ENCODE data around the gene ABCC8.
A peak's percentile ranks its signal among the peaks of the same experiment; 100 is the strongest.

Gene ABCC8

DNA sequence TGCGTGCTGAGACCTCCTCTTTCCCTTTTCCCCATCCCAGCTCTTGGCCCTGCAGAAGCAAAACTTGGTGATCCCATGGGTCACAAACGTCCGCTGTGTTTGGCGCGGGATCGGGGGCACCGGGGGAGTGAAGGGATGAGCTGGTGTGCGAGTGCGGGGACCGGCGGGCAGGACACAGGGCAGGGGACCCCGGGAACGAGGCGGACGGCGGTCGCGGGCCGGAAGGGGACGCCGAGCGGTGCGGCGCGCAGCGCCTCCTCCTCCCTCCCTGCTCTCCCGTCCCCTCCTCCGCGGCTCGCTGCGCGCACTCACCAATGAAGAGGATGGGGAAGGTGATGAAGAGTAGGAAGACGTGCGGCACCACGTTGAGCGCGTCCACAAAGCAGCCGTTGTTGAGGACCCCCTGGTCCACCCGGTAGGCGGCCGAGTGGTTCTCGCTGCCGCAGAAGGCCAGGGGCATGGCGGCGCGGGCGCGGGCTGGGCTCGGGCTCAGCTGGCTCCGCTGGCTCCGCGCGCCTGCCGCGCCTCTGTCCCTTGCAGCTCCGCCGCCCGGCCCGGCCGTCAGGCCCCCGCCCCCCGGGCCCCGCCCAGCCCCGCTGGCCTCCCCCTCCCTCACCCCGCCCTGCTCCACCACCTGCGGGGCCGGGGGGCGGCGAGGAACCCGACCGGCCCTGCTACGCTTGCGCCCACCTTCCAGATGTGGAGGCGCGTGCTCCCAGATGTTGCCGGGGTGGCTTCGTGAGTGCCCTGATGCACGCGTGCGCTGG is at the start of gene ABCC8:
Gene ABCC8 (minus strand): TSS at position 529 of the 767 bp plus-strand sequence. CDS start 69 bp downstream, at position 460.
- DNase-seq, result peak in 11 of 56 donors; percentile 3 to 59 (median 18)

DNA sequence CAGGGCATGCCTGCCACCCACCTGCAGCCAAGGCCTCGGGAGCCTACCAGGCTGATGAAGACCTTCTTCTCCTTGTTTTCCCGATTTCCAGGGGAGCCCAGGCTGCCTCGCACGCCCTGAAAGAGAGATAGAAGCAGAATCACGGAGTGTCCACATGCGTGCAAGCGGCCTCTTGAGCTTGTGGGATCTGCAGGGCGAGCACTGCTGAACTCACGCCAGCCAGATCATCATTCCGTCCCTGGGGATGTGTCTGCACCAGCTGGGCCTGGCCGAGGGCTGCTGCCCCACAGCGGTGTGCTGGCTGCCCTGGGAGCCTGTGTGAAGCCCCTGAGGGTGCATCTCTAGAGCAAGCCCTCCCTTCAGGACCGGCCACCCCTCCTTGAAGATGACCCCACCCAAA is 49.7 kb upstream of the ABCC8 start:
- DNase-seq, result peak in 3 of 56 donors; percentile 9 to 20 (median 16)

DNA sequence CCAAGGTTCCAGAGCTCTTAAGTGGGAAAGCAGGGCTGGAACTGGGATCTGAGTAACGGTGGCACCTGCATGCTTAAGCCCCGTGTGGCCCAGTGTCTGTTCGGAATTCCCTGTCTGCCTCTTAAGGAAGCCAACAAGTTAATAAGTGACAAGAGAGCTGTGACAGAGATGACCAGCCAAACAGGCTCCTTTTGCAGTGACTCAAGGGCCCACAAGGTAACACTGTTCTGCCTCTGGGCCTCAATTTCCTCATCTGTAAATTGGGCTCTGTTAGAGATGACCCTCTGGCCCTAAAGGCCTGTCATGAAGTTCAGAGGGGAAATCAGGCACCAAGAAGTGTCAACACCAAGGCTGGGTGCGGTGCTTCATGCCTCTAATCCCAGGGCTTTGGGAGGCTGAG is 48.9 kb upstream of the ABCC8 start:
- DNase-seq, result no peak

DNA sequence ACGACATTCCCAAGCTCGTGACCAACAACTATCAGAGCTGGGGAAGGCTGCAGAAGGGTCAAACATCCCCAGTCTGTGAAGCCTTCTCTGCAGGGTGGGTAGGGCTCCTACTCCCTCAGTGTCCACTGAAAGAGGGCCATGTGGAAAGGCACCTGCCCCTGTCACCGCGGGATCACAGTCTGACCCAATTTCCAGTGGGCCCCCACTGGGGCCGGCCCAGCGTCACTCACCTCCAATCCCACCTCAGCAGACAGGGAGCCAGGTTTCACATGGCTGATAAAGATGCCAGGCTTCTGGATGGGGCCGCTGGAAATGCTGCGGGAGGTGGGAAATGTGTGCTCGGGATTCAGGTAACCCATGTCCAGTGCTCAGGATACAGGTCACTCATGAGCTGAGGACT is 47.6 kb upstream of the ABCC8 start:
- DNase-seq, result no peak

DNA sequence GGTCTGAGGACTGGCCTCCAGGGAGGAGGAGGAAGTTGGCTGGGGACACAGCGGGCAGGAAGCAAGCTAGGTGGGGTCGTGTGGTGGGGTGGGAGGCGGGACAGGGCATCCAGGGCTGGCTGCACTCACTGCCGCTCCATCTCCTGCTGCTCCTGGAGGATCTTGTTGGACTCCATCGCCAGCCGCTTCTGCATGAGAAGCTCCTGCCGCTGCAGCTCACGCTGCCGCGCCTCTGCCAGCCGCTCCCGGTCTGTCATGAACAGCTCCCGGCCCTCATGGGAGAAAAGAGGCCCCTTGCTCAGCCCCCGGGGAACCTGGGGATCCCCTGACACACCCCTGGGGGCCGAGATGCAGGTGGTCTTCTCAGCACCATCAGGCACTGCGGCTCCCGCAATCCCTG is 46.0 kb upstream of the ABCC8 start:
- DNase-seq, result no peak

DNA sequence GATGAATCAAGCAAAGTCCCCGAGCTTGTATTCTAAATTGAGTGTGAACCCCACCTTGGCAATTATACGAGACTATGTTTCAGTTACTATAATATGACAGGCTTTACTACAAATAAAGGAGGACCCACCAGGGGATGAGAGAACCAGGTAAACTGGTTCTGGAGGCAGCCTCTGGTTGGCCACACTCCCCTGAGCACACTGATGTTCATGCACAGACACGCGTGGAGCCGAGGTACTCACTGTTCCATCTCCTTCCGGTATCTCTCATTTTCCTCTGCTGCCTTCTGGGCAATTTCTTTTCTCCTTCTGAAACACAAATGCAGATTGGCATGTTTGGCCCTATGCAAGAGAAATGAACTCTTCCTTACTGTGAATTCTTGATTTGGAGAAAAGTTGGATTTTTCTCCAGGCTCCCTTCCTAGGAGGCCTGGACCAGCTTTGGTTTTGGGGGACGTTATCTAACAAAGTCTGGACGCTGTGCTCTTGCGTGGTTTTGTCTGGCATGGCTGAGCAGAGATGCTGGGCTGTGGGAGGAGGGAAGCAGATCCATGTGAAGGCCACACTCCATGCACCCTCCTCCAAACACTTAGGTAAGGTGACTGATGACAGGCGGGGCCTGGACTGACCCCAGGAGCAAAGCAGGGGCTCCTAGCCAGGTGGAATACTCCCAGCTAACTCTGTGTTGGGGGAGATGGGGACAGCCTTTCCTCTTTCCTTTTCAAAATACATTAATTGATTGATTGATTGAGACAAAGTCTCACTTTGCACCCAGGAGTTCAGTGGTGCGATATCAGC is 44.7 kb upstream of the ABCC8 start:
- DNase-seq, result no peak

DNA sequence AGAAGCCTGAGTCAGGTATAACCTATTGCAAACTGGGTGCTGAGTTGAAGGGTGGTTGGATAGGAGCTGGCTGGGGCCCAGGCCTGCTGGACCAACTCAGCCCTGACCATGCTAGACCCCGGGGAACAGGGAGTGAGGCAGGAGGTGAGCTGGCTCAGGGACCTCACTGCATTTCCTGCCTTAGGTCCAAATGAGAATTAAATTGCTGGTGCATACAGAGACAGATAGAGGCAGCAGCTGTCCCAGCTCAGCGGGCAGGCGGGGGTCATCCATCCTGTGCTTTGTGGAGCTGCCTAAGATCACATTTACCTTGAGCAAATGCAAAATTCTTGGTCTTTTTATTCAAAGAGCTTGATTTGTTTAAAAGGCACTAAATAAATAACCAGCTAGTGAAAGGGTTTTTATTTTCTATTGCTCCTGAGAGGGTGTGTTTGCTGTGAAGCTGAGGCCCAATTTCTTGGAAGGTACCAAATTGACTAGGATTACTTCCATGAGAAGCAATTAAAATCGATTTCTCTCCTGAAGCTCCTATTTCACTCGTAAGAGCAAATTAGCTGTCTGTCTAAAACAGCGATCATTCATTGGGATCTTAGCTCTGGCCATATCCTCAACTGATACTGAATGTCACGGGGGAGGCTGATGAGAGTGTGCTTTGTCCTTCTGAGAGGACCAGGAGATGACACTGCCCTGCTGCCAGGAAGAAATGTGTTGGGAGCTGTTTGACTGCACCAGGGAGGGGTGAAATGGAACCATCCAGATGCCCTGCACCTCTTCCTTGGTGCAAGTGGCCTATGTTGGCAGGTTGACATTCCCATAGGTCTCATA is 42.6 kb upstream of the ABCC8 start:
- peak in 20 of 56 donors; percentile 14 to 76 (median 36) for DNase-seq

DNA sequence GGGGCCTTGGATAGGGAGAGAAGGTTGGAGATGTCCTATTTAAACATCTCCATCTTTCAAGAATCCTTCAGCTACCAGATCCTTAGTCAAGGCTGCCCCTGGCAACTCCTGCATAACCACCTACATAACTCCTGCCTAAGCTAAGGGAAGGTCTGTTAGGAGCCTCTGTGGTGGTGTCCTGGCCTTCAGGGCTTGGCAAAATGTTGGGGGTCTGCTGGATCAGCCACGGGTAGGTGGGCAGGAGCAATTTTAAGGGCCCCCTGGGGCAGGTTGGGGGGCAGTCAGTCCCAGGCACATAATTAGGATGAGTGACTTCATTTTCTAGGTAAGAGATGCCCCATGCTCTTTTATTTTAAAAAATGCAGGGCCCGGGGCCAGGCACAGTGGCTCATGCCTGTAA is 41.7 kb upstream of the ABCC8 start:
- no peak for DNase-seq

DNA sequence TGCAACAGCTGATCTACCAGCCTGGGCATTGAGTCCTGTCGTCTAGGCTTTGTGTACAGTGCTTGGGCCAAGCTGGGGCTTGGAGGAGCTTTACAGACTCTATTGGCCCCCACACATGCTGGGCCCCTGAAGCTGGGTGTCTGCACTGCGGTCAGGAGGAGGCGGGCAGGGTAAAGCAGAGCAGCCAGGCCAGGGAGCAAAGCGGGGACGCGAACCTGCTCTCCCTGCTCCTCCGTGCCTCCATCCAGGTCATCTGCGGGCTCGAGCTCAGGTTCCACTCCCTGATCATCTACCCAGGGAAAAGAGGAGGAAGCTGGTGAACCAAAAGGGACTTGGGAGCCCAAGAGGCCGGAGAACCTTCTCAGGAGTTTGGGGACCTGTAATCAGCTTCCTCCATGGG is 40.5 kb upstream of the ABCC8 start:
- peak in 1 of 56 donors; percentile 40 for DNase-seq

DNA sequence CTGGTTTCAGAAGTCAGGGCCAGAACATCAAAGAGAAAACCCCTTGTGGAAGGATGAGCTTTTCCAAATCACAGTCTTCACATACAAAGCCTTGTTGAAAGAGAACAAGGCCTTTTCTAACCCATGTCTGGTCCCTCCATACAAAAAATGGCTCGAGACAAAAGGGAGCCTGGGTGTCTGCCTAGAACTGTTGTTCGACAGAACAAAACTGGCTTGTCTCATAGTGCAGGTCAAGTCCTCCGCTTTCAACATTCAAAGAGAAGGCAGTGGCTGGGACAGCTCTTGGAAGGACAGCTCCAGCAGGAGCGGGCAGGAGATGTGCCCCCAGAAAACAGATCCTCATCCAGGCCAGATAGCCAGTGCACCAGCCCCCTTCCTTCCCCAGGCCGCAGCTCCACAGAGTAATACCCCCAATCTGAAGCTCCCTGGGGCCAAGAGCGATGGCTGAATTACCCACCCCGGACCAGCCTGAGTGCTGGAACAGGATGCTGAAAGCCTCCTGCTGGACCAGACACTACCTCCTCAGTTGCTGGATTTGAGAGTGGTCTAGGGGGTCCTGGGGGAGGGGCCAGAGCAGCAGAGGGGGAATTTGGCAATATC is 40.0 kb upstream of the ABCC8 start:
- peak in 36 of 56 donors; percentile 8 to 84 (median 40) for DNase-seq

DNA sequence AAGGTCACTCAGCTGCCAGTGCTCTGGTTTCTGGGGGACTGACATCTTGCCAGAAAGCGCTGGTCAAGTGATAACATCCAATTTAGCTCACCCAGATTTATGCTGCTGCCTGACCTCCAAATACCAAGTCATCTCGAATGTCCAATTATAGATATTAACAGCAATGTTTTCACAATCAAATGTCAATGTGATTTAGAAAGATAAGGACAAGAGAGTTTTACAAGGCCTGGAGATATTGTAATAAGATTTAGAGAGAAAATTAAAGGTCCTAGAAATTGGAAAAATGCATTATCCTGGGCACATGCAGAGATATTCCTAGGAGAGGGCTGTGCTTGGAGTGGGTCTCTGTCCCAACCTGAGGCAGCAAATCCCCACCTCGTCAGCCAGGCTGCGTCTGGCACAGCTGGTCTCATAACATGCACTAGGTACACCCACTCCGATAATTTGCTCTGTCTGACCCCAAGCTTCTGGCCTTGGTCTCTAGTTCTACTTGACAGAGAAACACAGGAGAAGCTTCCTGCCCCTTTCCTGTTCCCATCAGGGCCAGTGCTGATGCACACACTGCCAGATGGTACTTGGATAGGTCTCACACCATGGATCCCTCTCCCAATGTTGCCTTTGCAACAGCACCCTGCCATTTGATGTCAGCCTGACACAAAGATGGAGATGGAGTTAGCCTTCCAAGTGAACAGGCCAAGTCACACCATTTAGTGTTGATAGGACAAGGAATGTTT is 39.0 kb upstream of the ABCC8 start:
- DNase-seq, result no peak

DNA sequence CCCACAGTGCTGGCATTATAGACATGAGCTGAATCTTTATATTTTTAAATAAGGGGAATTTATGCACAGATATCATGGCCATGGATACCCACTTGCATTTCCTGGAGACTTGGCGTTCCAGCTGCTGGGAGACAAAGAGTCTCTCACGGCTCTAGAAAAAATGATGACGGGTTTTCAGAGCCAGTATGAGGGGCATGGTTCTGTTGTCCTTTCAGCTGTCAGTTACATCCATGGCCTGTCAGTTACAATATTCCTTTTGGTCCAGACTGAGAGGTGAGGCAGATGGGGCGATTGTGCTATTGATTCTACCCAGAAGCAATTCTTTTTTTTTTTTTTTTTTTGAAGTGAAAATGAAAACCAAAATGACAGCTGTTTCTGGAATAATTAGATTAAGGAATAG is 37.8 kb upstream of the ABCC8 start:
- DNase-seq, result no peak

DNA sequence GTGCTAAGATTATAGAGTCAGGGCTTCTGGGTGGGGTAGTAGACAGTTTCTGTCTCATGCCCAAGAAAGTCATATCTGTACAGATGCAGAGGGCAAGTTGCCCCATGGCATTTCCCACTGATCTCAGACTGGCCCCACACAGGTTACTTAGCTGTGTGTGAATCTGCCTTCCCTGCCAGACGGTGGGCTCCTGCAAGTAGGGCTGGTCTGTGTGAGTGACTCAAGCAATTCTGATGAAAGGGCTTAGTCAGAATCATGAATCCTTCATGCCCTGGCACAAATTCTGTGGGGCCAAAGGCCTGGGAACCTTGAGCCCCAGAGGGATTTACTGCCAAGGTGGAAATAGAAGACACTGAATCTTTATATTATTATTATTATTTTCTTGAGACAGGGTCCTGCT is 37.2 kb upstream of the ABCC8 start:
- no peak for DNase-seq

DNA sequence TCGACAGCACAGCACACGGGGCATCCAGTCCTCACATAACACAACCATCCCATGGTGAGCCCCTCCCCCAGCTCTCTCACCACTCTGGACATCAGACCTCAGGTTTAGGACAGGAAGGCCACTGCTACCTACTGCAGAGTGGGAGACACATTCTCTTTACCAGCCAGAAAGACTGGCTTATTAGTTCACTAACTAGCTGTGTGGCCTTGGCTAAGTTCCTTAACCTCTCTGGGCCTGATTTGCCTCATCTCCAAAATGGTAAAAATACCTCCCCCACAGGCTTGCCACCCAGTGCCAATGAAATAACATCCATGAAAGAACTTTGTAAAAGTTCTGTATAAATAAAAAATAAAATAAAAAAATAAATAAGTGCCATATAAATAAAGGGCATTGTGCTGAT is 35.5 kb upstream of the ABCC8 start:
- no peak for DNase-seq

DNA sequence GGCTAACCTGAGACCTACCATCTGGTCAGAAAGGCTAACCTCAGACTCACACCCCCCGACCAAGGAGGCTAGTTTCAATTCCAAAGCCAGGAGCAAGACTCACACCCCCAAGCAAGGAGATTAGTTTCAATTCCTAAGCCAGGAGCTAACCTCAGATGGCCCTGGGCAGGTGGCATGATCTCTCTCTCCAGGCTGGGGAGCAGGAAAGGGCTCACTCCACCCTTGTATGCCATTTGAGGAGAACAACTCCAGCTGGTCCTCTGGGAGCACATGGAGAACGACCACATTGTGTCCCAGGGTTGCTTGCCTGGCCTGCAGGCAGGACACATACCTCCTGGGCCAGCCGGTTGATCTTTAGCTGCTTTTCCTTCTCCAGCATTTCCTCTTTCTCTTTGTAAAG is 34.9 kb upstream of the ABCC8 start:
- no peak for DNase-seq

DNA sequence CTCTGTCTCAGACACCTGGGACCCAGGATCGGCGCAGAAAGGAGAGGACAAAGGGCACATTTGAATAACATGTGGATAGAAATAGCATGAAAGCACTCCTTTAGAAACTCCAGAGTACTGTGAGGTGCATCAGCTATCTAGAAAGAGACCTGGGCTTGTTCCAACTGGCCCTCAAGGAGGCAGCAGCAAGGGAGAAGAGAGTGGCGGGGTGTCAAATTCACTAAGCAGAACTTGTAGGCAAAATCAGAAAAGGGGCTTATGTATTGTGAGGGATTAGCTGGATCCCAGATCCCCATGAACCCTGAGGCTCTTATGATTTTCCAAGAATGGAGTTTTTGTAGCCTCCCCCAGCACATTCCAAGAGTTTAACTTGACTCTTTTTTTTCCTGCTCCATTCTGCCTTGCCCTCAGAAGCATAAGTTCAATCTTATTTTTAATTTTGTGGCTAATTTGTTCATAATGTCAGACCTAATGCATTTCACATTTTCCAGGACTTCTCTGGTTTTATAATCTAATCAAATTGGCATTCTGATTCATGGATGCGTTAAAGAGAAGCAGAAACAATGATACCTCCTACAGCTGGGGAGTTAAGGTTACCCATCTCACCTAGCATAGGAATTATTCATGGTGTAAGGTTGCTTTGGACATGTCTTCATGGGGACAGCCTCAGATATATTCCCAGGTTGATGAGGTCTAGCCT is 34.0 kb upstream of the ABCC8 start:
- no peak for DNase-seq

DNA sequence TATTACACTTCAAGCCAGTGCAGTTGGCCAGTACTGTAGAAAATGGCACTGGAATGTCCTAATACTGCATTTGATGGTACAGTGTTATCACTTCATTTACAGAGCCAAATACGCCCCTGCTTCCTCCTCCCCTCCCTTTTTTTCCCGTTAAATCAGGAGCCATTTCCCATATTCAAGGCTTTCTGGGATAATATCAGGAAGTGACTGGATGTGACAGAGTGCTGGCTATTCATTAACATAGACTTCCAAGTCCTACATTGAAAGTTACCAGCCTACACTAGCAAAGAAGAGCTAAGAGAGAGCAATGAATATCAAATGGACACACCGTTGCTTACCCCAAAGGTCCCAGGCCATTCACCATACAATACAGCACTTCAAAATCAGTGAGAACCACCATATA is 32.1 kb upstream of the ABCC8 start:
- DNase-seq, result no peak

DNA sequence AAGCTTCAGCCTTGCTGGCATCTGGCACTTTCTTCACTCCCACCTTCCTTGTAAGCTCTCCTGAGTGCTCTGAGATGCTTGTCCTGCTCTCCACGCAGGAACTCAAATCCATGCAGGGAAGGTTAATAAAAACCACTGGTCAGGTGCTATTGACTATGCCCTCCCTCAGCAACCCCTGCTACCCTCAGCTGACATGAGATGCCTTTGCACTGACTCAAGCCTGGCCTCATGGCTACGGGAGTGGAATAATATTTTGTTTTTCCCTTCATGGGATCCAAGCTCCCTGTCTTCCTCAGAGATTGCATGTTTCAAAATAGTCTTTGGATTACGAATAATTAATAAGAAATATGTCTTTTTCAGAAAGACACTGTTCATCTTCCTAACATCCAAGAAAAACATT is 31.7 kb upstream of the ABCC8 start:
- no peak for DNase-seq

DNA sequence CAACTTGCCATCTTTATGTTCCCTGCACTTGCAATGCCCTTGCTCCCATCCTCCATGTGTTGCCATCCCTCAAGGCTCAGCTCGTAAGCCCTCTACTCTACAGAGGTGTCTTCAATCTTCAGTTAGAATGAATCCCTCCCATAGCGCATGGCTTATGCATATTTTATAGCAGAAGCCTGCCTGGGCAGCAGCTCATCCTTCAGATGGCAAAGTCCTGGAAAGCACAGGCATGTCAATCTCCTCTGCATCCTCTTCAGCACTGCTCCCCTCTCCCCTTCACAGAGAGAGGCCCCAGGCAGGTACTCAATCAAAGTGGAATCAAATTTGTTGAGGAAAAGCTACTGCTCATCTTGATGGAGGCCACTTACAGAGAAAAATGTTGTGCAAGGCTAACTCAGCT is 31.1 kb upstream of the ABCC8 start:
- DNase-seq, result no peak

DNA sequence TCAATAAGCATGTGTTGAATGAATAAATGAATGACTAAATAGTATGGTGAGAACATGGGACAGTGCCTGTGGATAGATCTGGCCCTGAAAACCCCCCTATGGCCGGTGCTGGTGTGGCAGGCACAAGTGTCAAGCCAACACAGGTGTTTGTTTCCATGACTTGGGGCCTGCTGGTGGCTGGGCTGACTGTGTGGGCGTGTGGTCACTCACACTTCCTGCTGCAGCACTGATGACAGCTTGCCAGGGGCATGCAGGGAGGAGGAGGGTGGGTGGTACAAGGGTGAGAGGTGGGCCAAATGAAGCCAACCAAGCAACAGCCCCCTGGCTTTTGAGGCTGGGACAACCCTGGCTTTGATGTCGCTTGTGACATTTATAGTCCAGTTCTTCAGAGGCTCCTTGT is 30.3 kb upstream of the ABCC8 start:
- no peak for DNase-seq

All from amygdala (tissue), 56 donors.